ENCODE measurements around the gene EXOC3L2. TPM values are rescaled to one million over a fixed set of nuclear protein-coding genes. Genes with fewer than 3 reads are reported as not detected.

EXOC3L2 gene
- total RNA-seq (not detected), total RNA-seq (0 to 0.60 (median 0) reads per million in 172 experiments)
- polyA plus RNA-seq (2013, experiment 1 of 2) = not detected
- polyA plus RNA-seq (2013, experiment 2 of 2) = 0.04 TPM

- ChIA-PET CTCF (no interaction called here), POLR2A (no interaction called here)
- no peak within 1 kb of the TSS for H3K4me3 ChIP-seq (ENCODE audit: low read length)
- Mint-ChIP-seq H3K9me3 (no peaks in the 10 kb centered on the region), H3K4me3 (no peak within 1 kb of the TSS), H3K4me1 (ENCODE audit: low read depth) (peaks cover 4% of the 10 kb centered on the region), H3K36me3 (ENCODE audit: low read depth) (no peaks in the 10 kb centered on the region), H3K27ac (no peak within 1 kb of the TSS), H3K27me3 (peaks cover 21% of the 10 kb centered on the region)
- H3K4me1 ChIP-seq (ENCODE audit: insufficient read depth, low read length) = peaks cover 15% of the 10 kb centered on the region
- H3K36me3 ChIP-seq (ENCODE audit: insufficient read depth, low read length) = no peaks in the 10 kb centered on the region
- intact Hi-C loops (cut with DNase I, micrococcal nuclease) = loop anchor here in 1 of 2 experiments (5.0 kb wide), 1 partner anchor 343 kb away; no protein-coding TSS in a partner anchor
- no peak for ATAC-seq (ENCODE audit: poor library complexity)
- DNase-seq = no peak
- no peaks in the 10 kb centered on the region for H3K27me3 ChIP-seq (ENCODE audit: control insufficient read depth in 1 of 2, insufficient read depth in 2 of 2, low read length in 2 of 2)
- TF ChIP-seq, protein P1, sequence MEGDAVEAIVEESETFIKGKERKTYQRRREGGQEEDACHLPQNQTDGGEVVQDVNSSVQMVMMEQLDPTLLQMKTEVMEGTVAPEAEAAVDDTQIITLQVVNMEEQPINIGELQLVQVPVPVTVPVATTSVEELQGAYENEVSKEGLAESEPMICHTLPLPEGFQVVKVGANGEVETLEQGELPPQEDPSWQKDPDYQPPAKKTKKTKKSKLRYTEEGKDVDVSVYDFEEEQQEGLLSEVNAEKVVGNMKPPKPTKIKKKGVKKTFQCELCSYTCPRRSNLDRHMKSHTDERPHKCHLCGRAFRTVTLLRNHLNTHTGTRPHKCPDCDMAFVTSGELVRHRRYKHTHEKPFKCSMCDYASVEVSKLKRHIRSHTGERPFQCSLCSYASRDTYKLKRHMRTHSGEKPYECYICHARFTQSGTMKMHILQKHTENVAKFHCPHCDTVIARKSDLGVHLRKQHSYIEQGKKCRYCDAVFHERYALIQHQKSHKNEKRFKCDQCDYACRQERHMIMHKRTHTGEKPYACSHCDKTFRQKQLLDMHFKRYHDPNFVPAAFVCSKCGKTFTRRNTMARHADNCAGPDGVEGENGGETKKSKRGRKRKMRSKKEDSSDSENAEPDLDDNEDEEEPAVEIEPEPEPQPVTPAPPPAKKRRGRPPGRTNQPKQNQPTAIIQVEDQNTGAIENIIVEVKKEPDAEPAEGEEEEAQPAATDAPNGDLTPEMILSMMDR (IDR thresholded peaks at IDR 0.05) = no peak
- H3K9me3 ChIP-seq (ENCODE audit: control insufficient read depth in 1 of 2, insufficient read depth in 1 of 2, low read length in 2 of 2) = no peaks in the 10 kb centered on the region
- no peak within 1 kb of the TSS for H3K27ac ChIP-seq (ENCODE audit: low read depth in 1 of 2, low read length in 2 of 2)
Measured at GRCh38 chr19:45245334-45245787, at the start of gene EXOC3L2. EXOC3L2 (minus strand) TSS chr19:45245407; CDS start chr19:45239045, 6,362 bp downstream.

DNA sequence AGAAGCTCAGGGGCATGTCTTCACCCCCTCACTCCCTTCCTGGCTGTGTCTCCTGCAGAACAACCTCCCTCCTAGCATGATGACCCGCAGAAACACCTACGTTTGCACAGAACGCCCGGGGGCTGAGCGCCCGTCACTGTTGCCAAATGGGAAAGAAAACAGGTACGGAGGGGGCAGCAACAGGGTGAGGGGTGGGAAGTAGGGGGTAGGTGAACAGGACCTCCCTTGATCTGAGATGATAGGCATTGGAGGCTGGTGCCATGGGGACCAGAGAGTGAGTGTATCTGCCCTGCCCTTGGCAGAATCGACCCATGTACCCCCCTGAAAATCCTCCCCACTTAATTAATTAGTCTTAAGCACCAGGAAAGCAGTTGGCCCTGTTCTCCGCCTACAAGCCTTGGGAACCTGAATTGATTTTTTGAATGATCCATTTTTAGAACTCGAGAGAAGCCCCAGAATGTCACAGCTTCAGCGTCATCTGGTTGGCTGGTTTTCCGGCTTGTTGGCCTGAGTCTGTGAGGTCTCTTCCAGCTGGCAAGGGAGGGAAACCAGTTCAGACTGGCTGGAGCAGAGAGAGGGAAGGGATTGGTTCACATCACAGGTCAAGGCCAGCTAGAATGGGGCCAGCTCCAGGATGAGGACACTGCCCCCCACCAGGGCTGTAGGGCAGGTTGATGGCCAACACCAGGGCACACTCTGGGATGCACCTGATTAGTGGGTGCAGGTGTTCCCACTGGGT is 49.3 kb upstream of the EXOC3L2 start:
- H3K27ac Mint-ChIP-seq = no peak overlapping the region
- Histone ChIP-seq H3K9me3 (ENCODE audit: control insufficient read depth in 1 of 2, insufficient read depth in 1 of 2, low read length in 2 of 2) (peaks cover 0 to 6% of the 10 kb centered on the region in 2 experiments), H3K4me3 (ENCODE audit: low read length) (no peak overlapping the region), H3K36me3 (ENCODE audit: insufficient read depth, low read length) (peaks cover 38% of the 10 kb centered on the region), H3K27ac (ENCODE audit: low read depth in 1 of 2, low read length in 2 of 2) (no peak overlapping the region), H3K27me3 (ENCODE audit: control insufficient read depth in 1 of 2, insufficient read depth in 2 of 2, low read length in 2 of 2) (no peaks in the 10 kb centered on the region), H3K4me1 (ENCODE audit: insufficient read depth, low read length) (no peaks in the 10 kb centered on the region)
- no peak overlapping the region for H3K4me3 Mint-ChIP-seq
- peaks cover 81% of the 10 kb centered on the region for H3K36me3 Mint-ChIP-seq (ENCODE audit: low read depth)
- H3K27me3 Mint-ChIP-seq = no peaks in the 10 kb centered on the region
- TF ChIP-seq, protein P1 (IDR thresholded peaks at IDR 0.05) = no peak
- DNase-seq (no peak), ATAC-seq (ENCODE audit: poor library complexity) (no peak)
- no peaks in the 10 kb centered on the region for H3K4me1 Mint-ChIP-seq (ENCODE audit: low read depth)
- intact Hi-C loops (cut with DNase I, micrococcal nuclease) = no loop called here
- POLR2A ChIA-PET = no interaction called here
- CTCF ChIA-PET = no interaction called here
- H3K9me3 Mint-ChIP-seq = no peaks in the 10 kb centered on the region

- Histone ChIP-seq H3K4me1 (ENCODE audit: insufficient read depth, low read length) (no peaks in the 10 kb centered on the region), H3K27ac (ENCODE audit: low read depth in 1 of 2, low read length in 2 of 2) (no peak overlapping the region), H3K36me3 (ENCODE audit: insufficient read depth, low read length) (peaks cover 34% of the 10 kb centered on the region), H3K4me3 (ENCODE audit: low read length) (no peak overlapping the region), H3K27me3 (ENCODE audit: control insufficient read depth in 1 of 2, insufficient read depth in 2 of 2, low read length in 2 of 2) (no peaks in the 10 kb centered on the region), H3K9me3 (ENCODE audit: control insufficient read depth in 1 of 2, insufficient read depth in 1 of 2, low read length in 2 of 2) (peaks cover 0 to 6% of the 10 kb centered on the region in 2 experiments)
- ATAC-seq (ENCODE audit: poor library complexity) (no peak), DNase-seq (no peak)
- no peak overlapping the region for H3K27ac Mint-ChIP-seq
- CTCF ChIA-PET = no interaction called here
- intact Hi-C loops (cut with DNase I, micrococcal nuclease) = no loop called here
- POLR2A ChIA-PET = no interaction called here
- peaks cover 79% of the 10 kb centered on the region for H3K36me3 Mint-ChIP-seq (ENCODE audit: low read depth)
- H3K4me3 Mint-ChIP-seq = no peak overlapping the region
- TF ChIP-seq, protein P1 (IDR thresholded peaks at IDR 0.05) = no peak
- no peaks in the 10 kb centered on the region for H3K4me1 Mint-ChIP-seq (ENCODE audit: low read depth)
- no peaks in the 10 kb centered on the region for H3K27me3 Mint-ChIP-seq
- H3K9me3 Mint-ChIP-seq = no peaks in the 10 kb centered on the region
Measured at GRCh38 chr19:45293682-45294081, 48.5 kb upstream of the EXOC3L2 start.

Measured in CD4-positive, alpha-beta T cell (primary cell).